ENCODE results near the gene S100A7A.
"Not testable (repeated sequence)": the region's sequence is repeated elsewhere in the genome, so short reads cannot be mapped to it uniquely, and the experiment has no call there.

Gene S100A7A

GRCh38 chr1:153456396-153456795, 40.1 kb downstream of the S100A7A start:
- no peak for DNase-seq (ENCODE audit: low read depth in 1 of 2, low spot score in 1 of 2)

GRCh38 chr1:153459655-153460054, 43.3 kb downstream of the S100A7A start:
- no peak for DNase-seq (ENCODE audit: low read depth in 1 of 2, low spot score in 1 of 2)

- no peak for DNase-seq (ENCODE audit: low read depth in 1 of 2, low spot score in 1 of 2)
Measured at GRCh38 chr1:153460551-153460950, 44.2 kb downstream of the S100A7A start, which contains the start of gene S100A7. Gene S100A7, minus strand, starts transcription at chr1:153460651. Its CDS starts 1,638 bp downstream, at chr1:153459013.

GRCh38 chr1:153462741-153463140, 46.4 kb downstream of the S100A7A start:
- DNase-seq (ENCODE audit: low read depth in 1 of 2, low spot score in 1 of 2) = not testable (repeated sequence)

GRCh38 chr1:153465811-153466636, 49.7 kb downstream of the S100A7A start:
- DNase-seq (ENCODE audit: low read depth in 1 of 2, low spot score in 1 of 2) = peak; percentile 19 to 61

- DNase-seq (ENCODE audit: low read depth in 1 of 2, low spot score in 1 of 2) = no peak
Measured at GRCh38 chr1:153466908-153467307, 50.6 kb downstream of the S100A7A start.

- DNase-seq (ENCODE audit: low read depth in 1 of 2, low spot score in 1 of 2) = no peak
Measured at GRCh38 chr1:153470707-153471106, 54.4 kb downstream of the S100A7A start.
